SU-DHL-6 (cell line): ENCODE data around the gene GABRD.

ENCODE experiments used
- CTCF ChIP-seq: fragments of 200-600 bp; sonication (generic); IDR thresholded peaks from one replicate; pipeline ENCODE4 v1.5.1; 2017; ENCODE audit warnings: antibody characterized with exemption, mild to moderate bottlenecking, low read length, moderate library complexity; ENCODE audit not compliant: insufficient read depth, poor library complexity, severe bottlenecking
- EZH2phosphoT487 ChIP-seq: fragments of 200-600 bp; sonication (generic), shearing (Covaris generic); conservative IDR thresholded peaks from 2 replicates; pipeline ENCODE4 v1.6.1; 2018; ENCODE audit warnings: mild to moderate bottlenecking, antibody characterized with exemption, low read length, moderate library complexity, mixed read lengths

- TF ChIP-seq CTCF (no peak), EZH2phosphoT487 (no peak)
These were observed 54.5 kb downstream of the GABRD start for GRCh38 chr1:2073382-2074230.
